Panc1 (cell line): ENCODE results near the gene MSTN. TPM values are rescaled to one million over a fixed set of nuclear protein-coding genes. Genes with fewer than 3 reads are reported as not detected.

Experiments used
- ATAC-seq: fragments of 200-7000 bp; cut with Tn5 transposase; 2 replicates; pipeline ENCODE4 v1.9.1; 2020; ENCODE audit warnings: mild to moderate bottlenecking, moderate library complexity
- BruUV-seq: library from RNA; stranded (reverse); fragments of 400-500 nt; replicated peaks from 2 replicates; lab custom pipeline; 2021; lab: Mats Ljungman, UMichigan
- CTCF ChIA-PET: fragments of 300-600 bp; sonication (Branson Sonifier 250); formaldehyde crosslinking; loops from one replicate; lab custom pipeline; 2022; ENCODE audit warnings: antibody characterized with exemption; lab: Charles Lee
- POLR2A ChIA-PET: fragments of 300-600 bp; sonication (Branson Sonifier 250); formaldehyde crosslinking; loops from one replicate; lab custom pipeline; 2022; ENCODE audit warnings: antibody characterized with exemption; lab: Charles Lee
- DNase-seq: peaks from one replicate; pipeline ENCODE4 v3.0.0-alpha.2; 2010; ENCODE audit warnings: low read depth, low spot score
- H3K27ac ChIP-seq: 2 replicates; pipeline ENCODE4 v1.5.1; 2011; ENCODE audit warnings: mild to moderate bottlenecking, low read length, inconsistent platforms
- H3K27me3 ChIP-seq: fragments of 200-500 bp; sonication (Bioruptor generic); 2 replicates; pipeline ENCODE4 v1.6.0; 2014; ENCODE audit warnings: low read length, inconsistent platforms; ENCODE audit not compliant: control insufficient read depth, insufficient read depth
- H3K36me3 ChIP-seq: fragments of 200-500 bp; sonication (Bioruptor generic); 2 replicates; pipeline ENCODE4 v1.5.1; 2014; ENCODE audit warnings: inconsistent platforms, mild to moderate bottlenecking, low read length, moderate library complexity; ENCODE audit not compliant: control insufficient read depth, insufficient read depth
- H3K4me1 ChIP-seq: 2 replicates; pipeline ENCODE4 v1.5.1; 2011; ENCODE audit warnings: inconsistent platforms, mild to moderate bottlenecking, low read length, moderate library complexity; ENCODE audit not compliant: control insufficient read depth, insufficient read depth
- H3K4me3 ChIP-seq, 2 experiments: 2 replicates each; pipeline ENCODE4 v1.5.1; 2011 to 2012; ENCODE audit warnings: low read depth in 2 of 2, low read length in 2 of 2, mild to moderate bottlenecking in 2 of 2, inconsistent platforms in 1 of 2, moderate library complexity in 1 of 2
- H3K9me3 ChIP-seq: fragments of 200-500 bp; sonication (Bioruptor generic); 2 replicates; pipeline ENCODE4 v1.5.1; 2014; ENCODE audit warnings: low read depth, mild to moderate bottlenecking, inconsistent platforms, low read length, moderate library complexity; ENCODE audit not compliant: control insufficient read depth, insufficient read depth
- CTCF ChIP-seq: fragments of 450-650 bp; IDR thresholded peaks from 2 replicates; pipeline ENCODE4 v1.5.1; 2017; ENCODE audit warnings: mild to moderate bottlenecking
- POLR2AphosphoS5 ChIP-seq: IDR thresholded peaks from 2 replicates; pipeline ENCODE4 v1.6.1; 2012; ENCODE audit warnings: mild to moderate bottlenecking, low read depth, low read length, moderate library complexity
- SIN3A ChIP-seq: IDR thresholded peaks from 2 replicates; pipeline ENCODE4 v1.6.1; 2012; ENCODE audit warnings: low read depth, mild to moderate bottlenecking, low read length, moderate library complexity, borderline replicate concordance; ENCODE audit not compliant: insufficient read depth
- TCF7L2 ChIP-seq: IDR thresholded peaks from 2 replicates; pipeline ENCODE4 v1.6.1; 2011; ENCODE audit warnings: mild to moderate bottlenecking, low read depth, low read length, inconsistent platforms
- in situ Hi-C: cut with HindIII; loops from 2 replicates; pipeline ENCODE4 v1.10.0; 2016; ENCODE audit warnings: low sequenced_read_pairs, low pct_unique_long_range_greater_than_20kb
- intact Hi-C: fragments of 100-400 bp; cut with micrococcal nuclease; formaldehyde crosslinking; loops from one replicate; pipeline ENCODE4 v1.10.0; 2022; ENCODE audit not compliant: unreplicated experiment
- total RNA-seq: library from RNA; stranded (reverse); gene quantifications from one replicate; pipeline ENCODE4 v1.2.1, GENCODE V29; 2021; ENCODE audit not compliant: unreplicated experiment
- TF ChIP-seq, protein P1 (sequence below), 2 experiments: IDR thresholded peaks; 2 replicates each; pipeline ENCODE4 v1.6.1; 2011 to 2012; ENCODE audit warnings: low read depth in 2 of 2, control low read depth in 1 of 2, low read length in 1 of 2, mild to moderate bottlenecking in 1 of 2, moderate library complexity in 1 of 2; ENCODE audit not compliant: insufficient read depth in 1 of 2

Gene MSTN
- total RNA-seq, 1 experiment from 2014 or later, result not detected

DNA sequence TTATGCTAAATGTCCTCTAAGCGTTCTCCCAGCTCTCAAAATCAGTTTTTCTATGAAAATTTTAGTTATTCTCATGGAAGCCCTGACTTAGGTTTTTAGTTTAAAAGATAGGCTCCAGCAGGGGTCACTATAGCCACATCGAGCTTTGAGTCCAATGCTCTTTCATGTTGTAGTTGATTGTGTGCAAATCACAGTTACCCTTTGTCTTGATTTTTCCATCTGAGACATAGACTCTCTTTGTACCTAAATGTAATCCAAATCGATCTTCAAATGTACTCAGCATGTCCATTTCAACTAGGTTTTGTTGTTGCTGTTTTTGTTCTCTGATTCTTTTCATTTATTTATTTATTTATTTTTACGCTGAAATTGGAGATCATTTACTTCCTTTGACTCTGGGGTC lies 26.4 kb upstream of the MSTN start:
- no peak for TF ChIP-seq TCF7L2
- peak; percentile 77; the same call in 1 of the 2 replicates for TF ChIP-seq CTCF
- TF ChIP-seq SIN3A, result no peak
- TF ChIP-seq, protein P1, sequence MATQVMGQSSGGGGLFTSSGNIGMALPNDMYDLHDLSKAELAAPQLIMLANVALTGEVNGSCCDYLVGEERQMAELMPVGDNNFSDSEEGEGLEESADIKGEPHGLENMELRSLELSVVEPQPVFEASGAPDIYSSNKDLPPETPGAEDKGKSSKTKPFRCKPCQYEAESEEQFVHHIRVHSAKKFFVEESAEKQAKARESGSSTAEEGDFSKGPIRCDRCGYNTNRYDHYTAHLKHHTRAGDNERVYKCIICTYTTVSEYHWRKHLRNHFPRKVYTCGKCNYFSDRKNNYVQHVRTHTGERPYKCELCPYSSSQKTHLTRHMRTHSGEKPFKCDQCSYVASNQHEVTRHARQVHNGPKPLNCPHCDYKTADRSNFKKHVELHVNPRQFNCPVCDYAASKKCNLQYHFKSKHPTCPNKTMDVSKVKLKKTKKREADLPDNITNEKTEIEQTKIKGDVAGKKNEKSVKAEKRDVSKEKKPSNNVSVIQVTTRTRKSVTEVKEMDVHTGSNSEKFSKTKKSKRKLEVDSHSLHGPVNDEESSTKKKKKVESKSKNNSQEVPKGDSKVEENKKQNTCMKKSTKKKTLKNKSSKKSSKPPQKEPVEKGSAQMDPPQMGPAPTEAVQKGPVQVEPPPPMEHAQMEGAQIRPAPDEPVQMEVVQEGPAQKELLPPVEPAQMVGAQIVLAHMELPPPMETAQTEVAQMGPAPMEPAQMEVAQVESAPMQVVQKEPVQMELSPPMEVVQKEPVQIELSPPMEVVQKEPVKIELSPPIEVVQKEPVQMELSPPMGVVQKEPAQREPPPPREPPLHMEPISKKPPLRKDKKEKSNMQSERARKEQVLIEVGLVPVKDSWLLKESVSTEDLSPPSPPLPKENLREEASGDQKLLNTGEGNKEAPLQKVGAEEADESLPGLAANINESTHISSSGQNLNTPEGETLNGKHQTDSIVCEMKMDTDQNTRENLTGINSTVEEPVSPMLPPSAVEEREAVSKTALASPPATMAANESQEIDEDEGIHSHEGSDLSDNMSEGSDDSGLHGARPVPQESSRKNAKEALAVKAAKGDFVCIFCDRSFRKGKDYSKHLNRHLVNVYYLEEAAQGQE (IDR thresholded peaks at IDR 0.05; ENCODE audit: insufficient read depth in 1 of 2, low read depth in 2 of 2, low read length in 1 of 2), result no peak
- no peak for TF ChIP-seq POLR2AphosphoS5
- BruUV-seq, result no TSS peak
- DNase-seq (peak; percentile 30), ATAC-seq (peak; percentile 75)
- CTCF ChIA-PET, result no interaction called here
- Histone ChIP-seq H3K36me3 (no peaks in the 10 kb centered on the region), H3K27ac (no peak overlapping the region), H3K4me1 (no peaks in the 10 kb centered on the region), H3K4me3 (no peak overlapping the region), H3K9me3 (no peaks in the 10 kb centered on the region), H3K27me3 (no peaks in the 10 kb centered on the region)
- in situ Hi-C loops, result no loop called here
- POLR2A ChIA-PET, result no interaction called here
- intact Hi-C loops, result loop anchor here (1.0 to 5.0 kb wide), 4 partner anchors 93 to 284 kb away; a partner anchor contains a TSS

DNA sequence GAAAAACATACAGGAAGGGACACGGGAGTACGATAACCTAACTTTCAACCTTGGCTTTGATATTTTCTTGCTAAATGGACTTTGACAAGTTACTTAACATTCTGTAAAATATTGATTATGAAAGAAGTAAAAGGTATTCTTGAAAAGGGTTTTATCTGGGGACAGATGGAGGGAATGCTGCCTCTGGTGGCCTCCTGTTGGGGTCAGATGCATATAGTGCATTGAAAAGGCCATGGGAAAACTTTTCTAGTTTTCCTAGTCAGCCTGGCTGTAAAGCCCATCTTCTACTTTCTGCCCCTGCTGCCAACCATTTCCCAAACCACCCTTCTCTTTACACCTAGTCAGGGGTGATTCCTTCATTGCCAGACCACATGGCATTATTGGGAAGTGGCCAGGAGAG lies 22.2 kb upstream of the MSTN start:
- Histone ChIP-seq H3K27ac (no peak overlapping the region), H3K4me1 (no peaks in the 10 kb centered on the region), H3K36me3 (no peaks in the 10 kb centered on the region), H3K4me3 (no peak overlapping the region), H3K27me3 (no peaks in the 10 kb centered on the region), H3K9me3 (no peaks in the 10 kb centered on the region)
- intact Hi-C loops (loop anchor here (5.0 kb wide), 2 partner anchors 98 to 193 kb away; a partner anchor contains a TSS), in situ Hi-C loops (no loop called here)
- CTCF ChIA-PET, result no interaction called here
- DNase-seq, result no peak
- ATAC-seq, result no peak
- no TSS peak for BruUV-seq
- POLR2A ChIA-PET, result no interaction called here
- TF ChIP-seq, protein P1 (IDR thresholded peaks at IDR 0.05; ENCODE audit: insufficient read depth in 1 of 2, low read depth in 2 of 2, low read length in 1 of 2), result no peak
- no peak for TF ChIP-seq POLR2AphosphoS5
- TF ChIP-seq TCF7L2, result no peak
- TF ChIP-seq CTCF, result peak; percentile 11; the same call in 1 of the 2 replicates
